NCI-H1105 (cell line): Measurements from ENCODE around the gene OLFML2A.

Experiments
- DNase-seq: peaks from one replicate; lab custom pipeline; 2025; lab: John Stamatoyannopoulos, UW

The OLFML2A gene

DNA sequence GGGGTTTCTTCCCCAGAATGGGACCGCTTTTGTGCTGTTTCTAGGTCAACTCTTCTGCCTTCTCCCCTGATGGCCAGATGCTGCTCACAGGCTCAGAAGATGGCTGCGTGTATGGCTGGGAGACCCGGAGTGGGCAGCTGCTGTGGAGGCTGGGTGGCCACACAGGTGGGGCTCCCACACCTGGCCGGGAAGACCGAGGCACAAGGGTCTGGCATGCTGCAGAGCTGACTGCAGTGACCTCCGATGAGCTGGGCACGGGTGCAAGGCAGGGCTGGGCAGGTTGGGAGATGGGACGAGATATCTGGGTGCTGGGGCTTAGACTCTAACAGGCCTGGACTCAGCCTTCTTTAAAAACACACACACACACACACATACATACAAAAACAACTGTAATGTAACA, 77.2 kb downstream of the OLFML2A start:
- DNase-seq, result no peak

DNA sequence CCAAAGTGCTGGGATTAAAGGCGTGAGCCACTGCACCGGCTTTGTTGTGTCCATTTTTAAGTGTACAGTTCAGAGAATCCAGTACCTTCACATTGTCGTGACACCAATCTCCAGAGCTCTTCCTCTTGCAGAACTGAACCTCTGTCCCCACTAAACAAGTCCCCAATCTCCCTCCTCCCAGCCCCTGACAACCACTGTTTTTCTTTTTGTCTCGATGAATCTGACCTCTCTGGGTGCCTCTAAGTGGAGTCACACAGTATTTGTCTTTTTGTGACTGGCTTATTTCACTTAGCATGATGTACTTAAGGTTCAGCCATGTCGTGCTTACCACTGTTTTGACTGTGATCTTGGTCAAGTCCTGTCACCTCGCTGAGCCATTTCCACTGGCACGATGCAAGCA, 77.9 kb downstream of the OLFML2A start:
- DNase-seq, result no peak

DNA sequence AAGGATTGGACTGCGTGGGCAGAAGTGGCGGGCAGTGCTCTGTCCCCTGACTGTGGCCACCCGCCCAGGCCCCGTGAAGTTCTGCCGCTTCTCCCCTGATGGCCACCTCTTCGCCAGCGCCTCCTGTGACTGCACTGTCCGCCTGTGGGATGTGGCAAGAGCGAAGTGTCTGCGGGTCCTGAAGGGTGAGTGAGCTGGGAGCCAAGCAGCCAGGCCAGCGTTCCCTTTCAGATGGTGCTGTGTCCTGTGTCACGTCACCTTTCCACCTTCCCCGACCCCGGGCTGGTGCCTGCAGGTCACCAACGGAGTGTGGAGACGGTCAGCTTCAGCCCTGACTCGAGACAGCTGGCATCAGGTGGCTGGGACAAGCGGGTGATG, 78.6 kb downstream of the OLFML2A start:
- DNase-seq, result no peak

DNA sequence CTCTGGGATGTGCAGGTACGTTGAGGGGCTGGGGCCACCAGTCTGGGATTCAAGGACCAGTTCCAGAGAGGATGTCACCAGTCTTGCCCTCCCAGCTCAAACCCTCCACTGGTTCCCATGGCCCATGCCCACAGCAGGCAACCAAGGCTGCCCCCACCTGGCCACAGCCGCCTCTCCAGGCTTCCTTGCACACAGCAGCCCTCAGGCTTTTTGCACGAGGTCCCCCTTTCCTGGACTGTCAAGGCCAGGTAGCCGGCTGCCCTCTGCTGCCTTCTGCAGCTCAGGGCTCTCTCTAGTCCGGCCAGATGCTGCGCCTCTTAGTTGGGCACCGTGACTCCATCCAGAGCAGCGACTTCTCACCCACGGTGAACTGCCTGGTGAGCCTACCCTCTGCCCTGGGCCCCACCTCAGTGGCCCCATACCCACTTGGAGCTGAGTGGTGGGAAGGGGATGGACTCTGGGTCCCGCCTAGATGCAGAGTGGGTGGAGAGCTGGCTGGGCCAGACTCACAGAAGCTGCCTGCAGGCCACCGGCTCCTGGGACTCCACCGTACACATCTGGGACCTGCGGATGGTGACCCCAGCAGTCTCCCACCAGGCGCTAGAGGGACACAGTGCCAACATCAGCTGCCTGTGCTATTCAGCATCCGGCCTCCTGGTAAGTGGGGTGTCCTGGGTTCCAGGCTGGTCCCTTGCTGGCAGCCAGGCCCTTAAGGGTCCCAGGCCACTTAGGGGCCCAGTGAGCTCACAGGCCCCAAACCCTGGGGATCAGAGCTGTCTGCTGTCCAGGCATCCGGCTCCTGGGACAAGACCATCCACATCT, 79.2 kb downstream of the OLFML2A start:
- DNase-seq, result no peak

DNA sequence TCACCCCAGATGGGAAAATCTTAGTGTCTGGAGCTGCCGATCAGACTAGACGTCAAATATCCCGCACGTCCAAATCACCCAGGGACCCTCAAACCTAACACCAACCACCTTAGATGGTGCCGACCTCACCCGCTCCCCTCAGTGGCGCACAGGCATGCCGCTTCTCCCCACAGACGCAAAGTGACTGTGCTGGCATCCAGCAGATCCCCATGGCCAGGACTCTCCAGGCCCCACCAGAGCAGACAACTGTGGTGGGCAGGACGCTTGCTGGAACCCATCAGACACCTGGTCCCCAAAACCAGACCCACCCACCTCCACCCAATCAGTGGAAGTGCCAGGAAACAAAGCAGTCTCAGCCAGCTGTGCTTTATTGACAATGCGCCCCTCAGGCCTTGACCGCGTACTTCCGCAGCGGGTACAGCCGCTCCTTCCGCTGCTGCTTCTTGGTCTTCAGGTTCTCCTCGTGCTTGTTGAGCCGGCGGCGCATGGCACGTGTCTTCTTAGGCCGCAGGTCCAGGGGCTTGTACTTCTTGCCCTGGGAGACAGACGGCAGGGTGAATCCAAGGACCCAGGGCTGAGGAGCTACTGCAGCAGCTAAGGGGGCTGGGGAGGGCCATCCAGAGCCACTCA, 80.7 kb downstream of the OLFML2A start:
- DNase-seq, result no peak

DNA sequence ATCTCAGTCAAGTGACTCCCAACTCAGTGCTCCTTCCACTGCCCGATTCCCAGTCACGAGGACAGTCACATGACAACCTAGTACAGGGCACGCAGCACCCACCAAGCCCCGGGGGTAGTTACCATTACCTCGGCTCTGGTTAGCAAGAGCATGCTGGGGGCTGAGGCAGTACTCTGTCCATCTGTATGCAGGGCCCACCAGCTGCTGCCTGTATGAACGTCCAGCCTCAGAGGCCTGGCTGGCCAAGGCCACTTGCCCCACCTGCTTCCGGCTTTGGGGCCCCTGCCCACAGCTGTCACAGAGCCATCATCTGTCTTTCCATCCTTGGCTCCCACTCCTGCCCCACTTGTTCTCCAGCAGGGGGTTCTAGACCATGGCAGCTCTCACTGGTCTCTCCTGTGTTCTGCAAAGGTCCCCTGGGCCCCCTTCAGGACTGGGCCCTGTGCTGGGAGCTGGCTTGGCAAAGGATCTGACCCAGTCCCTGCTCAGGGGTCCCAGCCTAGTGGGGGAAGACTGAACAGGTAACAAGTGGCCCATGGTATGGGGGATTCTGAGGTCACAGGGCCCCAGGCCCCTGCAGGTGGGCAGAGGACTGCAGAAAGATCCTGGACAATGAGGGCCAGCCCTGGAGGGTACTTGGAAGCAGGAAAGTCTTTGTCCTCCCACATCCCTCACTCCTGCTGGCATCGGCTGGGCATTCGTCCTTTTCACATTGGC, 81.6 kb downstream of the OLFML2A start:
- no peak for DNase-seq

DNA sequence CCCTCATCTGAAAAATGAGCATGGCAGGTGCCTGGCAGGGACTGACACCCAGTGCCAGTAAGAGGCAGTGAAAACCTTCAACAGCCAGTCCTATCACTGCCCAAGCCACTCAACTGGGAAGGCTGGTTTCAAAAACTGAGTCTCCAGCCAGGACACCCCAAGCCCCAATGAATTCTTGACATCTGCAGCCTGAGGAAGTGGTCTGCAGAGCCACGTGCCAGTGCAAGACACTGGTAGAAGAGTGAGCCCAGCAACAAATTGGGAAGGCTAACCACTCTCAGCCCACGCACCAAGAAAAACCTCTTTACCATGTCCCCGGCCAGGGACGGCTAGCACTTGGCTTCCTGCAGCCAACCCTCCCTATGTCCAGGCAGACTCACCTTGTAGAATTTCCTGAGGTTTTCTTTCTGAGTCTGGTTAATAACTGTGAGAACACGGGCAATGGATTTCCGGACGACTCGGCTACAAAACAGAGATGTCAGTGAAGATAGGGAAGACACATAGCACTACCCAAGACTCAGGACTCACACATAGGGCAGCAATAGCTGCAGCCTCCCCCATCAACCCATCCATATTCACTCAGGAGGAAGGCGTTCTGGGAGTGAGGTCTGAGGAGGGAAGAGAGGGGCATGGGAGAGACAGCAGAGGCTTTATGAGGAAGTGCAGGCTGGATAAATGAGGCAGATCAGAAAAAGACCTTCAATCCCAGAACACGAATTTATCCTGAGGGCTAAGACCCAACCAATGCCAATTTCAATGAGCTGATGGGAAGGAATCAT, 83.1 kb downstream of the OLFML2A start:
- no peak for DNase-seq

DNA sequence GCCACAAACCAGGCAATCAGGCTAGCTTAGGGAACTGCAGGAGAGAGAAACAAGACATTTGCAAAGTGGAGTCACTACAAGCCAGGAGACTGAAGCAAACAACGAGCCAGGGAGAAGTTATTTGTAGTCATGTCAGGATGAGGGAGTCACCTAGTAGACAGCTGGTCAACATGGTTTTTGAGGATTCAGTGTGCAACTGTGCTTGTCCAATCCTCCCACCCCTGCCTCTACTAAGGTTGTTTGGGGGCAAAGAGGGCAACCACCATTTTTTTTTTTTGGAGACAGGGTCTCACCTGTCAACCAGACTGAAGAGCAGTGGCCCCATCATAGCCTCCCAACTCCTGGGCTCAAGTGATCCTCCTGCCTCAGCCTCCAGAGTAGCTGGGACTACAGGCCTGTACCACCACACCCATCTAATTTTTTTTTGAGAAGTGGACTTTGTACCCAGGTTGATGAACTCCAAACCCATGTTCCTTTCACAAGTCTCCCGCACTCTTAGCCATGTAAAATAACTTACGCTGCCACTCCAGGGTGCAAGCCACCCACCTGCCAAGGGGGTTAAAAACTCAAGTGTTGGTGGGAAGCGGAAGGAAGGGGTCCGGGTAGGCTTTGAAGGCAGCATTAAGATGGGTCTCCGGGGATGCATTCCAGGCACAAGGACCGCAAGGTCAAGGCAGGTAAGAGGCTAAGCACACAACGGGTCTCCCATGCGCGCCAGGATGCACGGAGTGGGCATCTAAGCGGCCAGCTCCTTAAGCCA, 83.8 kb downstream of the OLFML2A start:
- DNase-seq, result no peak

DNA sequence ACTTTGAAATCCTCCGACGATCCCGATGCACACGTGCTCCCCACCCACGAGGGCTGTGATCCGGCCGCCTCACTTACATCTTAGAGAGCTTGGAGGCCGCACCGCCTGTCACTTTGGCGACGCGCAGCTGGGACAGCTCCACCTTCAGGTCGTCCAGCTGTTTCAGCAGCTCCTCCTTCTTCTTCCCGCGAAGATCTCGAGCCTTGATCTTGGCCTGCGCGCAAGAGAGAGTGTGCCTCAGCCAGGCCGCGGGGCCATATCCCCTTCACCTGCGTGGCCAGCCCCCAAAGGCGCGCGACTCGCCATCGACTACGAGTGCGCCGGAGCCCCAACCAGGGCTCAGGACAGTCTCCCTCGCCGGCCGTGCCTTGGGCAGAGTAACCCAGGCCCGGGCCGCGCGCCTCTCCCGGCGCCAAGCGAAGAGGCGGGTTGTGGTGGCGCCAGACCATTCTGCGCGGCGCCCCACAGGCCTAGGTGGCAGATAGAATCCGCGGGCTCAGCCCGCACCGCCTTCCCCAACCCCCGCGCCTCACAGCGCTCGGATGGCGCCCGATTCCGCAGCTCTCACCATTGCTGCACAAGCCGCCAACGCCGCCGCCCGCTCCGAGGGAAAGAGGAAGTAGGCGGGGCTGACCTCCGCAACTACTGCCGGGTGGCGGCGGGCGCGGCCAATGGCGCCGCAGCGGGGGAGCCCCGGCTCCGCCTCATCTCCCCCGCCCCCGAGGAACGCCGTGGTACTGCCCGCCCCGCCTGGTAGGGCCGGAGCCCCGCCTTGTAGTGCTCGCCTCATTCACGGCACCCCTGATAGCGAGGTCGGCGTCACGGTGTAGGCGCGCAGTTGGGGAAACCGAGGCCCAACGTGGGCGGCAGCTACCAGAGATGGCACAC, 84.7 kb downstream of the OLFML2A start, which contains the start of the genes ARPC5L and RPL35:
Gene ARPC5L (plus strand): TSS at position 789 of the 888 bp plus-strand sequence. CDS start 7,161 bp downstream, outside the sequence.
Gene RPL35 (minus strand): TSS at position 616 of the 888 bp plus-strand sequence. CDS start 45 bp downstream, at position 571.
- peak; percentile 91 for DNase-seq

DNA sequence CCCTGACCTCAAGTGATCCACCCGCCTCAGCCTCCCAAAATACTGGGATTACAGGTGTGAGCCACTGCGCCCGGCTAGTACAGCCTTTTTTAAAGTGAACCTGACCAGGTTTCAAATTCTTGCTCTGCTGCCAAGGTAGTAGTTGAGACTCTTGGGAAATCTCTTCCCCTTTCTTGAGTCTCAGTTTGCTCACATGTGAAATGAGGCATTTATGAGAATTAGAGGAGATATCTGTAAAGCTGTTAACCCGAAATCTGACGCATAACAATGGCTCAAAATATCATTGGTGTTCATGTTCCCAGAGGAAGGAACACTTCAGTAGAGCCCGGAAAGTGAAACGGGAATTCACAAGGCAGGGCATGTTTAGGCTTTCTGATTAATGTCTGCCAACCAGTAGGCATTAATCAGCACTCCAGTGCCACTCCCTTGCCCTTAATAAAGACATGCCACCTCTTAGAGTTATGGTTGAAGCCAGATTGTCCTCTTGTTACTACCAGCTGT, 86.5 kb downstream of the OLFML2A start:
- DNase-seq, result no peak
